PFSK-1 (cell line): ENCODE measurements around the gene CACNA1C.

ENCODE experiments used
- FOXP2 ChIP-seq: optimal IDR thresholded peaks from 2 replicates; pipeline ENCODE3; 2011; ENCODE audit warnings: borderline replicate concordance, control low read depth, inconsistent platforms; ENCODE audit not compliant: insufficient read depth; ENCODE audit errors: extremely low read length, extremely low read depth
- POLR2AphosphoS5 ChIP-seq: IDR thresholded peaks from 2 replicates; pipeline ENCODE4 v1.6.1; 2012; ENCODE audit warnings: low read depth, mild to moderate bottlenecking, control low read depth, low read length, moderate library complexity
- SIN3A ChIP-seq: IDR thresholded peaks from 2 replicates; pipeline ENCODE4 v1.6.1; 2012; ENCODE audit warnings: mild to moderate bottlenecking, low read length, moderate library complexity, borderline replicate concordance; ENCODE audit not compliant: insufficient read depth
- TAF1 ChIP-seq: IDR thresholded peaks from 2 replicates; pipeline ENCODE4 v1.6.1; 2012; ENCODE audit warnings: low read length, control low read depth, borderline replicate concordance; ENCODE audit not compliant: insufficient read depth
- TF ChIP-seq, protein P1 (sequence below), 2 experiments: IDR thresholded peaks; 2 replicates each; pipeline versions ENCODE4 v1.6.1 to v1.8.0; 2011 to 2012; ENCODE audit warnings: low read depth in 2 of 2, low read length in 2 of 2, control low read depth in 1 of 2, inconsistent platforms in 1 of 2, mild to moderate bottlenecking in 1 of 2, moderate library complexity in 1 of 2; ENCODE audit not compliant: insufficient read depth in 1 of 2

GRCh38 chr12:2338991-2339431, 286.2 kb downstream of the CACNA1C start:
- TF ChIP-seq POLR2AphosphoS5 = no peak
- TF ChIP-seq TAF1 = no peak
- TF ChIP-seq, protein P1, sequence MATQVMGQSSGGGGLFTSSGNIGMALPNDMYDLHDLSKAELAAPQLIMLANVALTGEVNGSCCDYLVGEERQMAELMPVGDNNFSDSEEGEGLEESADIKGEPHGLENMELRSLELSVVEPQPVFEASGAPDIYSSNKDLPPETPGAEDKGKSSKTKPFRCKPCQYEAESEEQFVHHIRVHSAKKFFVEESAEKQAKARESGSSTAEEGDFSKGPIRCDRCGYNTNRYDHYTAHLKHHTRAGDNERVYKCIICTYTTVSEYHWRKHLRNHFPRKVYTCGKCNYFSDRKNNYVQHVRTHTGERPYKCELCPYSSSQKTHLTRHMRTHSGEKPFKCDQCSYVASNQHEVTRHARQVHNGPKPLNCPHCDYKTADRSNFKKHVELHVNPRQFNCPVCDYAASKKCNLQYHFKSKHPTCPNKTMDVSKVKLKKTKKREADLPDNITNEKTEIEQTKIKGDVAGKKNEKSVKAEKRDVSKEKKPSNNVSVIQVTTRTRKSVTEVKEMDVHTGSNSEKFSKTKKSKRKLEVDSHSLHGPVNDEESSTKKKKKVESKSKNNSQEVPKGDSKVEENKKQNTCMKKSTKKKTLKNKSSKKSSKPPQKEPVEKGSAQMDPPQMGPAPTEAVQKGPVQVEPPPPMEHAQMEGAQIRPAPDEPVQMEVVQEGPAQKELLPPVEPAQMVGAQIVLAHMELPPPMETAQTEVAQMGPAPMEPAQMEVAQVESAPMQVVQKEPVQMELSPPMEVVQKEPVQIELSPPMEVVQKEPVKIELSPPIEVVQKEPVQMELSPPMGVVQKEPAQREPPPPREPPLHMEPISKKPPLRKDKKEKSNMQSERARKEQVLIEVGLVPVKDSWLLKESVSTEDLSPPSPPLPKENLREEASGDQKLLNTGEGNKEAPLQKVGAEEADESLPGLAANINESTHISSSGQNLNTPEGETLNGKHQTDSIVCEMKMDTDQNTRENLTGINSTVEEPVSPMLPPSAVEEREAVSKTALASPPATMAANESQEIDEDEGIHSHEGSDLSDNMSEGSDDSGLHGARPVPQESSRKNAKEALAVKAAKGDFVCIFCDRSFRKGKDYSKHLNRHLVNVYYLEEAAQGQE (IDR thresholded peaks at IDR 0.05; ENCODE audit: insufficient read depth in 1 of 2, low read depth in 2 of 2, low read length in 2 of 2) = no peak
- no peak for TF ChIP-seq SIN3A
- no peak for TF ChIP-seq FOXP2
